ENCODE measurements around the gene AK8.

AK8 gene

GRCh38 chr9:132869266-132869665 lies 8.8 kb downstream of the AK8 start:
- H2AK5ac ChIP-seq (ENCODE audit: low read length), result no peak overlapping the region
- peaks cover 4% of the 10 kb centered on the region for H3K9me3 ChIP-seq (ENCODE audit: insufficient read depth, low read depth, low read length)
- H4K12ac ChIP-seq (ENCODE audit: low read depth, low read length), result no peak overlapping the region
- H3K4me2 ChIP-seq (ENCODE audit: low read length), result no peak overlapping the region
- no peak for DNase-seq
- no peaks in the 10 kb centered on the region for H3K27me3 ChIP-seq (ENCODE audit: insufficient read depth, low read length)
- H3K9ac ChIP-seq (ENCODE audit: low read length), result no peak overlapping the region
- H3K79me2 ChIP-seq (ENCODE audit: control insufficient read depth, insufficient read depth, low read length, poor library complexity), result peaks cover under 1% of the 10 kb centered on the region
- no peak overlapping the region for H3K23ac ChIP-seq (ENCODE audit: low read length)
- no peak overlapping the region for H3K4me3 ChIP-seq (ENCODE audit: low read depth, low read length)
- no peak overlapping the region for H2BK5ac ChIP-seq (ENCODE audit: low read depth, low read length, poor library complexity)
- no peak overlapping the region for H4K8ac ChIP-seq (ENCODE audit: low read depth, low read length)
- H2AFZ ChIP-seq (ENCODE audit: insufficient read depth, low read length, poor library complexity), result no peak overlapping the region
- peaks cover 7 to 10% of the 10 kb centered on the region in 2 experiments for H3K4me1 ChIP-seq (ENCODE audit: control insufficient read depth in 1 of 2, insufficient read depth in 2 of 2, low read length in 2 of 2)
- no peak overlapping the region for H3K18ac ChIP-seq (ENCODE audit: low read length)
- H2BK12ac ChIP-seq (ENCODE audit: low read length), result no peak overlapping the region
- no peak overlapping the region for H3K4ac ChIP-seq (ENCODE audit: low read depth, low read length)
- H2BK120ac ChIP-seq (ENCODE audit: insufficient read depth, low read length, poor library complexity), result no peak overlapping the region
- no peaks in the 10 kb centered on the region for H3K79me1 ChIP-seq (ENCODE audit: low read length)
- no peak overlapping the region for H3K27ac ChIP-seq (ENCODE audit: low read depth, low read length)
- no CpG with 5 or more reads among the region's 9 CpGs for WGBS (ENCODE audit: extremely low coverage, insufficient coverage, insufficient read length)
- H4K91ac ChIP-seq (ENCODE audit: low read depth, low read length), result no peak overlapping the region
- H3K36me3 ChIP-seq (ENCODE audit: control insufficient read depth in 1 of 2, insufficient read depth in 2 of 2, low read length in 2 of 2), result no peaks in the 10 kb centered on the region
- no peak overlapping the region for H3K14ac ChIP-seq (ENCODE audit: low read length)

GRCh38 chr9:132866898-132867297 lies 11.2 kb downstream of the AK8 start:
- Histone ChIP-seq H4K91ac (ENCODE audit: low read depth, low read length) (no peak overlapping the region), H3K4me2 (ENCODE audit: low read length) (no peak overlapping the region), H3K9me3 (ENCODE audit: insufficient read depth, low read depth, low read length) (peaks cover 4% of the 10 kb centered on the region), H3K23ac (ENCODE audit: low read length) (no peak overlapping the region), H2BK12ac (ENCODE audit: low read length) (no peak overlapping the region), H4K12ac (ENCODE audit: low read depth, low read length) (no peak overlapping the region), H3K4ac (ENCODE audit: low read depth, low read length) (no peak overlapping the region), H3K36me3 (ENCODE audit: control insufficient read depth in 1 of 2, insufficient read depth in 2 of 2, low read length in 2 of 2) (no peaks in the 10 kb centered on the region), H3K79me1 (ENCODE audit: low read length) (no peaks in the 10 kb centered on the region), H3K27me3 (ENCODE audit: insufficient read depth, low read length) (no peaks in the 10 kb centered on the region), H2AFZ (ENCODE audit: insufficient read depth, low read length, poor library complexity) (no peak overlapping the region), H3K79me2 (ENCODE audit: control insufficient read depth, insufficient read depth, low read length, poor library complexity) (peaks cover 2% of the 10 kb centered on the region), H4K8ac (ENCODE audit: low read depth, low read length) (no peak overlapping the region), H3K14ac (ENCODE audit: low read length) (no peak overlapping the region), H3K18ac (ENCODE audit: low read length) (no peak overlapping the region), H3K9ac (ENCODE audit: low read length) (no peak overlapping the region), H2BK5ac (ENCODE audit: low read depth, low read length, poor library complexity) (no peak overlapping the region), H2AK5ac (ENCODE audit: low read length) (no peak overlapping the region), H3K4me1 (ENCODE audit: control insufficient read depth in 1 of 2, insufficient read depth in 2 of 2, low read length in 2 of 2) (peaks cover 9 to 11% of the 10 kb centered on the region in 2 experiments), H2BK120ac (ENCODE audit: insufficient read depth, low read length, poor library complexity) (no peak overlapping the region), H3K27ac (ENCODE audit: low read depth, low read length) (no peak overlapping the region), H3K4me3 (ENCODE audit: low read depth, low read length) (no peak overlapping the region)
- DNase-seq, result no peak
- WGBS (ENCODE audit: extremely low coverage, insufficient coverage, insufficient read length), result no CpG with 5 or more reads among the region's 8 CpGs

GRCh38 chr9:132864691-132865090 lies 13.4 kb downstream of the AK8 start:
- Histone ChIP-seq H2AK5ac (ENCODE audit: low read length) (no peak overlapping the region), H3K23ac (ENCODE audit: low read length) (no peak overlapping the region), H3K27me3 (ENCODE audit: insufficient read depth, low read length) (no peaks in the 10 kb centered on the region), H3K79me2 (ENCODE audit: control insufficient read depth, insufficient read depth, low read length, poor library complexity) (peaks cover 2% of the 10 kb centered on the region), H3K18ac (ENCODE audit: low read length) (no peak overlapping the region), H3K4ac (ENCODE audit: low read depth, low read length) (no peak overlapping the region), H2BK12ac (ENCODE audit: low read length) (no peak overlapping the region), H3K4me2 (ENCODE audit: low read length) (peak overlapping the region; percentile 9), H3K4me1 (ENCODE audit: control insufficient read depth in 1 of 2, insufficient read depth in 2 of 2, low read length in 2 of 2) (peaks cover 9 to 11% of the 10 kb centered on the region in 2 experiments), H2BK120ac (ENCODE audit: insufficient read depth, low read length, poor library complexity) (peak overlapping the region; percentile 2), H4K12ac (ENCODE audit: low read depth, low read length) (no peak overlapping the region), H3K9ac (ENCODE audit: low read length) (no peak overlapping the region), H3K4me3 (ENCODE audit: low read depth, low read length) (no peak overlapping the region), H3K14ac (ENCODE audit: low read length) (no peak overlapping the region), H4K8ac (ENCODE audit: low read depth, low read length) (no peak overlapping the region), H4K91ac (ENCODE audit: low read depth, low read length) (peak overlapping the region; percentile 55), H3K36me3 (ENCODE audit: control insufficient read depth in 1 of 2, insufficient read depth in 2 of 2, low read length in 2 of 2) (no peaks in the 10 kb centered on the region), H3K79me1 (ENCODE audit: low read length) (no peaks in the 10 kb centered on the region), H3K27ac (ENCODE audit: low read depth, low read length) (peak overlapping the region; percentile 4), H2AFZ (ENCODE audit: insufficient read depth, low read length, poor library complexity) (no peak overlapping the region), H2BK5ac (ENCODE audit: low read depth, low read length, poor library complexity) (no peak overlapping the region), H3K9me3 (ENCODE audit: insufficient read depth, low read depth, low read length) (no peaks in the 10 kb centered on the region)
- DNase-seq, result peak in 1 of 2 donors; percentile 15
- WGBS (ENCODE audit: extremely low coverage, insufficient coverage, insufficient read length), result no CpG with 5 or more reads among the region's 8 CpGs

GRCh38 chr9:132864277-132864676 lies 13.8 kb downstream of the AK8 start:
- Histone ChIP-seq H3K4me2 (ENCODE audit: low read length) (no peak overlapping the region), H2AFZ (ENCODE audit: insufficient read depth, low read length, poor library complexity) (no peak overlapping the region), H3K36me3 (ENCODE audit: control insufficient read depth in 1 of 2, insufficient read depth in 2 of 2, low read length in 2 of 2) (no peaks in the 10 kb centered on the region), H4K12ac (ENCODE audit: low read depth, low read length) (no peak overlapping the region), H2AK5ac (ENCODE audit: low read length) (peak overlapping the region; percentile 69), H2BK120ac (ENCODE audit: insufficient read depth, low read length, poor library complexity) (peak overlapping the region; percentile 2), H3K4me3 (ENCODE audit: low read depth, low read length) (no peak overlapping the region), H3K4ac (ENCODE audit: low read depth, low read length) (no peak overlapping the region), H3K4me1 (ENCODE audit: control insufficient read depth in 1 of 2, insufficient read depth in 2 of 2, low read length in 2 of 2) (peaks cover 9 to 11% of the 10 kb centered on the region in 2 experiments), H3K14ac (ENCODE audit: low read length) (no peak overlapping the region), H2BK5ac (ENCODE audit: low read depth, low read length, poor library complexity) (peak overlapping the region; percentile 16), H3K18ac (ENCODE audit: low read length) (peak overlapping the region; percentile 38), H3K27ac (ENCODE audit: low read depth, low read length) (peak overlapping the region; percentile 4), H3K9ac (ENCODE audit: low read length) (no peak overlapping the region), H3K79me2 (ENCODE audit: control insufficient read depth, insufficient read depth, low read length, poor library complexity) (peaks cover 2% of the 10 kb centered on the region), H3K79me1 (ENCODE audit: low read length) (no peaks in the 10 kb centered on the region), H4K91ac (ENCODE audit: low read depth, low read length) (peak overlapping the region; percentile 55), H3K23ac (ENCODE audit: low read length) (no peak overlapping the region), H4K8ac (ENCODE audit: low read depth, low read length) (no peak overlapping the region), H3K27me3 (ENCODE audit: insufficient read depth, low read length) (no peaks in the 10 kb centered on the region), H2BK12ac (ENCODE audit: low read length) (no peak overlapping the region), H3K9me3 (ENCODE audit: insufficient read depth, low read depth, low read length) (no peaks in the 10 kb centered on the region)
- no CpG with 5 or more reads among the region's 2 CpGs for WGBS (ENCODE audit: extremely low coverage, insufficient coverage, insufficient read length)
- DNase-seq, result no peak
